Inflammatory macrophage treated with lipopolysaccharide for 4 hours (primary cell): ENCODE data around the gene DTX3.

Experiments used
- DNase-seq: peaks from one replicate; pipeline ENCODE4 v3.0.0-alpha.2; 2020

Gene DTX3

DNA sequence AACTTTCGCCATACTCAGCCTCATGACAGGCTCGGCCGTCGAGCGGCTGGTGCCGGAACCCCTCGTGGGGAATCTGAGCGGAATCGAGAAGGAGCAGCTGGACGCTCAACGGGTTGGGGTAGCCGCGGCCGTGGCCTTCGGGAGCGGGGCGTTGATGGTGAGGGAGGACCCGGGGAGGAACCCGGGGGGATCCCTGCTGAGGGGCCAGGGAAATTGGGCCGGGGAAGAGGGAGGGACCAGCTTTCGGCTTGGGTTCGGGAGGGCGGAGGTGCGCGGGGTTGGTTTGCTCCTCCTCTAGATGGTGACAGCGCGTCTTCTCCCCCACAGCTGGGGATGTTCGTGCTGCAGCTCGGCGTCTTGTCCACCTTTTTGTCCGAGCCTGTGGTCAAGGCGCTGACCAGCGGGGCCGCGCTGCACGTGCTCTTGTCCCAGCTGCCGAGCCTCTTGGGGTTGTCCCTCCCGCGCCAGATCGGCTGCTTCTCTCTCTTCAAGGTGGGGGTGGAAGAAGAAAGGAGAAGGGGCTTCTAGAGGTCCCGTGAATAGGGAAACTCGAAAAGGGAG lies 16.4 kb downstream of the DTX3 start:
- DNase-seq: peak; percentile 45

DNA sequence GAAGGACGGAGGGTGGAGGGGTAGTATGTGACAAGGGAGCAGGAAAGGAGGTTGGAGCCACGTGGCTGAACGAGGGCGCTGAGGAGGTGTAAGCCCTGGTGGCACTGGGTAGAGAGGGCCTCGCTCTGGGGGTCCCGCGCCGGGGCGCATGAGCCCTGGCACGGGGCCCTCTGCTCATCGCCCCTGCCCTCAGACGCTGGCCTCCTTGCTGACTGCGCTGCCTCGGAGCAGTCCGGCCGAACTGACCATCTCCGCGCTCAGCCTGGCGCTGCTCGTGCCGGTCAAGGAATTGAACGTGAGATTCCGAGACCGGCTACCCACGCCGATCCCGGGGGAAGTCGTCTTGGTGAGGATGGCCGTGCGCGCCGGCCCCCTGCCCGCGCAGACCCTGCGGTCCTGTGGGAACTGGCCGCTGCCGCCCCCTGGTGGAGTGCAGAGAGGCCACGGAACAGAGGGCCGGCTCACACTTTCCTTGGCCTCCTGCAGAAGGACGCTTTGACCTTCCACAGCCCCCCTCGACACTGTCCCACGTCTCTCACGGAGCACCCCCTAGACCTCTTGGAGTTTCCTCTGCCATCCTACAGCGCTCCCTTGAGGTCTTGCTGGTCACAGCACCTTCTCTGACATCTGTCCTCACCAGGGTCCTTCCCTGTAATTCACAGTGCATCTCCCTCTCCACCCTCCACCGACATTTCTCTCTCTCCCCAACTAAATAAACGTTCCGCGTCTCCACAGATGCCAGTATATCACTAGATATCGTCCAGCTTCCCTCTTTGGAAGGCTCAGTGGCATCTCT lies 17.1 kb downstream of the DTX3 start:
- peak; percentile 35 for DNase-seq

DNA sequence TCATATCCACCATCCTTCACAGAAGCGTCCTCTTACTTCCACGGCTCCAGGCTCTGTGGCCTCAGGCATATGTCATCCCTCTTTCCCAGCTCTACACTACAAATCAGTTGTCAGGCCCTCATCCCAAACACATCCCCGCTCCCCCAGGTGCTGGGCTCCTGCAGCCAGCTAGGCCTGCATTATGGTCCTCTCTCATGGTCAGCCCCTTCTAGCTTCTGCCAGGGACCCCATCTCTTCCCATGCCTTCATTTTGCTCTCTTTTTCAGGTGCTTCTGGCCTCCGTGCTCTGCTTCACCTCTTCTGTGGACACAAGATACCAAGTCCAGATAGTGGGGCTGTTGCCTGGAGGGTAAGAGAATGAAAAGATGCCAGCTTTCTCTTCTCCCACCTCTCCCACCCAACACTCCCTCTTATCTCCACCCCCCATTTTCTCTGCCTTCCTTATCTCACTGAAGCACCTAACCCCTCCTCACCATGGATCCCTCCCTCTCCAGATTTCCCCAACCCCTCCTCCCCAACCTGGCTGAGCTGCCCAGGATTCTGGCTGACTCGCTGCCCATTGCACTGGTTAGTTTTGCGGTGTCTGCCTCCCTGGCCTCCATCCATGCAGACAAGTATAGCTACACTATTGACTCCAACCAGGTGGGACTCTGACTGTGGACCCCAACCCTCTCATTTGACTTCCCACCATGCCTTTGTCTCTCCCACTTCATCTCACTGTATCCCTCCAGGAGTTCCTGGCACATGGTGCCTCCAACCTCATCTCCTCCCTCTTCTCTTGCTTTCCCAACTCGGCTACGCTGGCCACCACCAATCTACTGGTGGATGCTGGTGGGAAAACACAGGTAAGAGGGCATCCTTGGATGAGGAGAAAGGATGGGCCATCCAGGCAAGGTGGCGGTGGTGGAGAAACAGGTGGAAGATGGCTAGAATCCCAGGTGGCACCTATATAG lies 17.9 kb downstream of the DTX3 start:
- DNase-seq: no peak

DNA sequence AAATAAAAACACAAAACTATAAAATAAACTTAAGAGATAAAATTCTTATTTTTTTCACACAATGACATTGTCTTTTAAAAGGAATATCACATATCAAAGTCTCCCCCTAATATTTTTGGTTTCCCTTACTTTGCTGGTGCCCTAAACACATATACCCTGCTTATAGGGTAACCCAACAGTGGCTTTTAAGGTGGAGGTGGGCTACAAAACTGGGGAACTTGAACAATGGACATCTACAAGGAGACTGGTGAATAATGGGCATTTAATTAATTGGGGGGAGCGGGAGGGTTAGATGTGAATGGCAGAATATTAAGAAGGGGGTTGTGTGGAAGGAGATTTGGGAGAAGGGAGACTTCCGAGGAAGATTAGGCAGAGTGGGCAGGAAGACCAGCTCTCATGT lies 18.8 kb downstream of the DTX3 start:
- DNase-seq: no peak

DNA sequence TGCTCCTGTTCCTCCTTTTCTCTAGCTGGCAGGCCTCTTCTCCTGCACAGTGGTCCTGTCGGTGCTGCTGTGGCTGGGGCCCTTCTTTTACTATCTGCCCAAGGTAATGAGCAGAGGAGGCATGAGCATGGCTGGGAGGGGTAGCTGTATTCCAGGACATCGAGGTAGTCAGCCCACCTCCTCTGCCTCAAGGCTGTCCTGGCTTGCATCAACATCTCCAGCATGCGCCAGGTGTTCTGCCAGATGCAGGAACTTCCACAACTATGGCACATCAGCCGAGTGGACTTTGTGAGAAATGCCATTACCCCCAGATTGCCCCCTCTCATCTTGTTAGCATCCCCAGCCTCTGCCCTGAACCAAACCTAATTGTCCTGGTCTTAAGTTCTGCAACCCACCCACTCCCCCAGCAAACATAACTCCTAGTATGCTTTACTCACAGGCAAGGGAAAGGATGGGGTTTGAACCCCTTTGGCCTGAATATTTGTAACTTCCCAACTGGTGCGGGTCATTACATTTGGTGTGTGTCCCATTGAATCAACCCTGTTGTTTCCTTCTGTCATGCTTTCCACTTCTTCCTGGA lies 19.3 kb downstream of the DTX3 start:
- no peak for DNase-seq

DNA sequence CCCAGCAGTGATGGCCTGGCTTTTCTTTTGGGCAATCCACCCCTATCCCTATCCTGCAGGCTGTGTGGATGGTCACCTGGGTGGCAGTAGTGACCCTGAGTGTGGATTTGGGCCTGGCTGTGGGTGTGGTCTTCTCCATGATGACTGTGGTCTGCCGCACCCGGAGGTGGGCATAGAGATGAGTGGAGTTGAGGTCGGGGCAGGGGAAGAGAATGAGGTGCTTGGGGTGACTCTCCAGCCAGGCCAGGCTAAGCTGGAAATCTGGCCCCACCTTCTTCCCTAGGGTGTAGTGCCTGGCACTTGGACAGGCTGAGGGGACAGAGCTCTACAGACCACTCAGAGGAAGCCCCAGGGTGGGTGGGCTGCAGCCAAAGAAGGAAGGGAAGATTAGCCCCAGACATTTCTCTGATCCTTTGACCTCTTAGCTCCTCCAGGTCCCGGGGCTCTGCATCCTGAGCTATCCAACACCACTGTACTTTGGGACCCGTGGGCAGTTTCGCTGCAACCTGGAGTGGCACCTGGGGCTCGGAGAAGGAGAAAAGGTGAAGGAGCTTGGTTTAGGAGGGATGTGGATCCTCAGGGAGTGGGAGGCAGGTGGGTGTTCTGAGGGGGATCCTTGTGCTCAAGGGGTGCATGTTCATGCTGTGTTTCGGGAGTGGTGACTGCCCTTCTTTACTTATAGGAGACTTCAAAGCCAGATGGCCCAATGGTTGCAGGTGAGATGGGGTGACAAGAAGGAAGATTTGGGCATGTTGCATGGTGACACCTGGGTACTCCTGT lies 20.0 kb downstream of the DTX3 start:
- no peak for DNase-seq

DNA sequence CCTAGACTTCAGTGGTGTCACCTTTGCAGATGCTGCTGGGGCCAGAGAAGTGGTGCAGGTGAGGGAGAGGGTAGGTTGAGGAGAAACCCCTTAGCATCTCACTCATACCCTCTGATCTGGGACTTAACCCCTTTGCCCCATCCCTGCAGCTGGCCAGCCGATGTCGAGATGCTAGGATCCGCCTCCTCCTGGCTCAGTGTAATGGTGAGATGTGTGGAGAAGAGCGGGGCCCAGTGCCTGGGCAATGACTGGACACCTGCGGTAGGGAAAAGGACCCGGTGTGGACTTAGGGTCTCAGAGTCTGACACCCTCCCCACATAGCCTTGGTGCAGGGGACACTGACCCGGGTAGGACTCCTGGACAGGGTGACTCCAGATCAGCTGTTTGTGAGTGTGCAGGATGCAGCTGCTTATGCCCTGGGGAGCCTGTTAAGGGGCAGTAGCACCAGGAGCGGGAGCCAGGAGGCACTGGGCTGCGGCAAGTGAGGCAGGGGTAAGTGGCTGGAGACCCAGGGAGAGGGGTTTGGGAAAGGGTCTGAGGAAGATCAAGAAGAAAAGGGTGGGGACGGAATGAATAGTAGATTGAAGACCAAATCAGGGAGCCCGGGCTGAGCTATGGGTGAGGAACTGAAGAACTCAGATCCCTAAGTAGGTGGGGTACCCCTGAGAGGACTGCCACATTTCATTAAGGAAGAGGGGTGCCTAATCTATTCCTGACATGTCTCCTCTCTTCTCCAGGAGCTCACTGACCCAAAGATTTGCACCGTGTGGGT lies 20.8 kb downstream of the DTX3 start:
- DNase-seq: no peak

DNA sequence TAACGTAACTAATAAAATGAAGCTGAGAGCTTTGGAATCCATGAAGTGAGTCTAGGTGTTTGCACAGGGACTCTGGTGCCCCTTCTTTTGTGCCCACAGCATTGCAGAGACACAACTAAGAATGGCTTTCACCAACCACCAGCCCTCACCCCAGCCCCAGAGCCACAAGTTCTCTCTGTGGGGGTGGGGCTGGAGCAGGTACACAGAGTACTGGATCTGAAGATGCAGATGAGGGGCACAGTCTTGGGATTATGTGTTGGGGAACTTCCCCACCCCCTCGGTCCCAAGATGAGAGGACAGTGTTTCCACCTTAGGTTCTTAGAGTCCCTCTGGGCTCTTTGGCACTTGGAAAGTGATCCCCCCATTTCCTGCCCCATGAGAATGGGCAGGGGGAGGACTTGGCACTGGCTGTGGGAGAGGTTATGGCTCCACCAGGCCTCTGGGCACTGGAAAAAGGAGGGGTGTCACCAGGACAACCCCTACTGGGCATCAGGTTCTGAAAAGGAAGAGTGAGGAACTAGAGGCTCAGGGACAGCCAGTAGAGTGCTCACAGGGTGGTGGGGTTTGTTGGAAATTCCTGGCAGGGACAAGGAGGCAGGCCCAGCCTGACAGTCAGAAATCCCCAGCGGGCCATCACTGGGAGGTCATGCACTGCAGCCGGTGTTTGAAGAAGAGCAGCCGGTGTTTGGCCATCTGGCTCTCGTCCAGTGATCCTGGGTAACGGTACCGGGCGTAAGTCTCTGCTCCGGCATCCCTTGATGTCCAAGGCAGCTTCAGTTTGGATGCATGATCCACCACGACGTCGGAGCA lies 21.7 kb downstream of the DTX3 start:
- no peak for DNase-seq

DNA sequence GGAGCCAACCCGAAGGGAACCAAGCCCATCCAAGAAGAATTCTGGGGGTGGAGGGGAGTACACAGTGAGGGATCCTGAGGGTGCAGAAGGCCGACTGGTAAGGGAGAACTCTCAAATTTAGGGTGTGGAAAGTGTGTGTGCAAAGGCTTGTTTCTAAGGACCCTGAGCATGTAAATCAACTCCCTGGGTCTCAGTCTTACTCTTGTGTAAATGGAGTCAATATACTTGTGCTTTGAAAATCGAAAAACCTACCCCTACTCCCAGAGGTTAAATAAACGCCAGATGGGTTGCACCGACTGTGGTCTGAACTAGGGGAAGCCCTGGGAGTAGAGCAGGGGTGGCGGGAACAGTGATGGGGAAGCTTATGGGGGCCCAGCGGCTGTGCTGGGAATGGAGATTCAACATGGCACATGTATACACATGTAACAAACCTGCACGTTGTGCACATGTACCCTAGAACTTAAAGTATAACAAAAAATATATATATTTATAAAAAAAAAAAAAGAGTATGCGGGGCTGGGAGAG lies 22.4 kb downstream of the DTX3 start:
- DNase-seq: no peak

DNA sequence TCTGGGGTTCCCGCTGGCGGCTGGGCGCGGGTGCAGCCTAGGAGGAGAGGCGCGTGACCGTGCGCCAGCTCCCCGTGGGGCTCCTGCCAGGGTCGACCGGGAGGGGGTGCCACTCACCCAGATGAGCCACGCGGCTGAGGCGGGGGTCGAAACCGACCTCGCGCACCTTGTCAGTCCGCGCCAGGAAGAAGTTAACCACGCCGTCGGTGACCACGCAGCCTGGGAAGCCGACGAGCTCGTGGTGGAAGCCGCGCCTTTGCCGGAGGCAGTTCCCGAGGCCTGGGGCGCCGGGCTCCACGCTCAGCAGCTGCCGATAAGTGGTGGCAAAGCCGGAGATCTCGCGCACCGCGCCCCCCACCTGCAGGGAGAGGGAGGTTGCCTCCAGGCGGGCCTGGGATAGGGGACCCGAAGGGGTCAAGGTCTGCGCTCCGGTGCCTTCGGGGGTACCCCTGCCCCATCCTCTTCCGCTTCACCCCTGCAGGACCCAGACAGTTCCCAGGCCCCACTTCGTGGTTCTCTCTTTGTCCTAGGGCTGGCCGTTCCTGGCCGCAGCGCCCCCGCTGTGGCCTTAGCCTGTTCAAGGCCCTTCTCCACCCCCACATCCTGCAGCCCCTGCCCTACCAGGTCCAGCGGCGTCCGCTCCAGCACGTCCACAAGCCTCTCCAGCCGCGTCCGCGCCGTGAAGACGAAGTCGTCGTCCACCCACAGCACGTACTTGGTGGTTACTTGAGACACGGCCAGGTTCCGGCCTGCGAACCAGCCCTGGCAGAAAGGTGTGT lies 23.1 kb downstream of the DTX3 start:
- DNase-seq: no peak

DNA sequence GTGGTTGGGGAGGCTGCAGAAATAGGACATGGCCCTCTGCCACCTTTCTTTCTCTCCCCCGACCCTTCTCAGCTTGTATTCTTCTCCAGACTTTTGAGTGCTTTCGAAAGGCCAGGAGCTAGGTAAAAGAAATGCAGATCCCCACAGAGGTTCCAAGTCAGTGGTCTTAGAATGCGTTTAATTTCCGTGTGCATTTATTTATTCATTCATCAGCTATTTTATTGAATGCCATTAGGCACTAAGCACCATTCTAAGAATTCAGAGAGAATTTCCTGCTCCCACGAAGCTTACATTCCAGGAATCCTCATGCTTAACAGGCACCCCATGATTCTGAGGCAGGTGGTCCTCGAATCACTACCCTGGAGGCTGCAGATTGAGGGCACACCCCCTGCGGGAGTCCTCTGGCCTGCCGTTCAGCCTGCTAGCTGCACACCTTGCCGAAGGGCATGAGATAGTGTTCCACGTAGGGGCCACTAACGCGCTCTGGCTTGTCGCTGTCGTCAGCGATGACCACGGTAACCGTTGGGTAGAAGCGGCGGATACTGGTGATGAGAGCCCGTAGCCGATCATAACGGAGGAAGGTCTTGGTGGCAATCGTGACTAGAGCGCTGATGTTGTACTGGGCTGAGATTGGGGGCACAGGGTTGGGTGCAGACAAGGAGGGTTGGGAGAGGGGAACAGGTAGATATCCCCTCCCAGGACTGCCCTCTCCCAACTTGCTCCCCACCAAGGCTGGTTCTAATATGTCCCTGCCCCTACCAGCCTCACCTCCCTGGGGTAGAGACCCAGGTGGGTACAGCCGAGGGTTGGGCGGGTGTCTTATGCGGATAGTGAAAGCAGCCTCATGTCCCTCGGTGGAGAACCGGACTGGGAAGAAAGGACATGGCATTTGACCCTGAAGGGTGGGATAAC lies 23.9 kb downstream of the DTX3 start:
- DNase-seq: no peak

DNA sequence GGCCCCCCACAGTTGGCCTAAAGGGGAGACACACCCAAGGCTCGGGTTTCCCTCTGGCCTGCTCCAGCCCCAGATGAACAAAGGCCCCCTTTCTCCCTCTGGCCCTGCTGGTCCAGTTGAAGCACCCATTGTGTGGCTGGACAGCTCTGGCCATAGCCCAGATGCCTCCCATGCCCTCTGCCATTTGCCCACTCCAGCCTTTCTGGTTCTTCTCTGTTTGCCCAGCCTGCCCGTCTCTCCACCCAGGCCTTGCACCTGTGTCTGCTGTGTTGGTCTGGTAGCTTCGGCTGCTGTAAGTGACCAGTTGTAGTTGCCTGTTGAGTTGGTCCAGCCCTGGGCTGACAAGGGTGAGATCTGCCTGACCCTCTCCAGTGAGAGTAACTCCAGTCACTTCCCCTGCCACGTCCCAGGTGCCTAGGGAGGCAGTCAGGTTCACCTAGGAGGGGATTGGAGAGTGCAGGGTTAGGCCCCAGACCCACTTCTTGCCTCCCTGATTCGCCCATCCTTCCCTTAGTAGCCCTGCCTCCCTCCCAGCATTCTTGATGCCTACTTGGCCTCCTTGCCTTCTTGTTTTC lies 25.4 kb downstream of the DTX3 start:
- no peak for DNase-seq

DNA sequence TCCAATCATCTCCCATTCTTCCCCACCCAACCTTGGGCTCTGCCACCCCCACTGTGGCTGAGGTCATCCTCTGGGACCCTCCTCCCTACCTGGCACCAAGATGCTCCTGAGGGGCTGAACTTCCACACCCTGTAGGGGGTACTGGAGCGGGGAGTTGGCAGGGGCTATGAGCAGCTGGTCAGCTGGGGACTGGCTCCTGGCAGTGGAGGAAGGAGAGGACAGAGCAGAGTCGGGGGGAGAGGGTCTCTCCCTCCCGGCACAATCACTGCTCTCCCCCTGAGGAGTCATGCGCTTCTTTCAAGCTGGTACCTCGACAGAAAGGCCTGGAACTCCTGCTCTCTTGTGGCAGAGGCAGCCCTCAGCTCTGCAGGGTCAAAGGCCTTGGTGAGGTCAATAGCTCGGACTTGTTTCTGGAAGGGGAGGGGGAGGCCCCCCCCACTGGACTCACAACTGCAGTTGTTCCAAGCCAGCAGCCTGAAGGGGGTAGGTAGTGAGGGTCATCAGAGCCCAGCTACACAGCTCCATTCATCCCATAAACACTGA lies 26.3 kb downstream of the DTX3 start:
- DNase-seq: no peak

DNA sequence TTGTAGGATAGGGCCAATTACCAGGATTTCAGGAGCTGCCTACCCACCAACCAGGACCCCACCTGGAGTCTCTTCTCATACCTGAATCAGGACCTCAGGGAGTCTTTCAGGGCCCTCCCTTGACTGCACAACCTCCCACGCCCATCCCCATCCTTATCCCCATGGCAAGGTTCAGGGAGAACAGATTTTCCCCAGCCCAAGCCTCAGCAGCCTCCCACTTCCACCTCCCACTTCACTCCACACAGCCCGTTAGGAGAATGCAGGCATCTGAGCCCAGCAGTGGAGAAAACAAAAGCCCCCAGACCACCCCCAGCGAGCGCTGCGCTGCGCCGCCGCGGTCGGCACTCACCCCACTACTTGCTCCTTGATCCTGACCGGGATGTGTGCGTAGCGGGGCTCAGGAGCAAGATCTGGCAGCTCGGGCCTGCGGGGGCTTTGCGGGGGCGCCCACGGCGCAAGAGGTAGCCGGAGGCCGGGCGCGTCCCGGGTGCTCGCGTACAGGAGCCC lies 27.0 kb downstream of the DTX3 start:
- no peak for DNase-seq

DNA sequence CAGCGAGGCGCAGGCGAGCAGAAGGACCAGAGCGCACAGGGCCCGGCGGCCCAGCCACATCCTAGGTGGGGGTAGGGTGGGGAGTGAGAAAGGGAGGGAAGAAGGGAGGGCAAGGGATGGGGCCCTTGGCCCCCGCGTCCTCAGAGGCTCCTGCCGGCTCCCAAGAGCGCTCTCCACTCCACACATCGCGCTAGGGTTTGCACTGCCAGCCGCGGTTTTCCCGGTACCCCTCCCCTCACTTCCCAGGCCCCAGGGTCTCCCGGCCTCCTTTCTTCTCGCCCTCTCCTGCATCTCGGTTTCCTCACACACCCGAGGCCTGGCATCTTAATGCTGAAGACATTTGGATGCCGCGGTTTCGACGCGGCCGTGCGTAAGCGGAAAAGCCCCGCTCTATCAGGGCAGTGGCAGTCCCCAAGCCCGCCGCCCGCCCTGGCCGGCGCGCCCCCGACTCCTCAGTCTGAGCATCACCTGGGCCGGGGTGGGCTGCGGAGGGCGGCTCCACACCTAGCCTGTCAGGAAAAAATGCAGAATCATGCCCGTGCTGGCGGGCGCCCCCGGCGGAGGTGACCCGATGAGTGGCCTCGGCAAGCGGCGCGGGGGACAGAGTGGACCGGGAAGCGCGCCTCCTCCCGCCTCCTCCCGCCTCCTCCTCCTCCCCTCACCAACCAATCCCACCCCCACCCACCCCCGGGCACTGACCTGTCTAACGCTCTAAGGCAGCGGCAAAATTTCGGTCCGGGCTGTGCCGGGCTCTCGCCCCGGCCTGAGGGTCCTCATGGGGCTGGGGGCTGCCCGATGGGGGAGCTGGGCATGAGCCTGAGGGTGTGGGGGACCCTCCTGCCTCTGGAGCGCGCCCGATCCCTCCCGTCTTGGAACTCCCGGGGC lies 27.7 kb downstream of the DTX3 start:
- DNase-seq: no peak
